GM23338 (cell line): Measurements from ENCODE around the gene SSH2. TPM values are rescaled to one million over a fixed set of nuclear protein-coding genes. Genes with fewer than 3 reads are reported as not detected.

Experiments used
- ATAC-seq: fragments of 200-7000 bp; cut with Tn5 transposase; 3 replicates; pipeline ENCODE4 v1.9.1; 2020
- DNase-seq: peaks from one replicate; pipeline ENCODE4 v3.0.0-alpha.2; 2015; ENCODE audit warnings: low spot score
- H2AFZ ChIP-seq: fragments of 200-600 bp; sonication (generic); 2 replicates; pipeline ENCODE4 v1.8.0; 2016; ENCODE audit warnings: antibody characterized with exemption, mild to moderate bottlenecking, moderate library complexity
- H3F3A ChIP-seq: fragments of 200-600 bp; sonication (generic); replicated peaks from 2 replicates; pipeline ENCODE4 v1.8.0; 2017; ENCODE audit warnings: antibody characterized with exemption, mixed run types, low read depth
- H3K27ac ChIP-seq: fragments of 200-600 bp; sonication (generic); 2 replicates; pipeline ENCODE4 v1.6.1; 2016; ENCODE audit warnings: low read depth
- H3K27me3 ChIP-seq: fragments of 200-600 bp; sonication (generic); 2 replicates; pipeline ENCODE4 v1.8.0; 2016; ENCODE audit warnings: mild to moderate bottlenecking, mixed run types, moderate library complexity; ENCODE audit not compliant: insufficient read depth
- H3K36me3 ChIP-seq: fragments of 200-600 bp; sonication (generic); 2 replicates; pipeline ENCODE4 v1.8.0; 2016; ENCODE audit warnings: mild to moderate bottlenecking; ENCODE audit not compliant: insufficient read depth
- H3K4me1 ChIP-seq: fragments of 200-600 bp; sonication (generic); 2 replicates; pipeline ENCODE4 v1.8.0; 2016; ENCODE audit warnings: mild to moderate bottlenecking, moderate library complexity; ENCODE audit not compliant: insufficient read depth
- H3K4me2 ChIP-seq: fragments of 200-600 bp; sonication (generic); 2 replicates; pipeline ENCODE4 v1.7.1; 2017; ENCODE audit warnings: mixed run types
- H3K4me3 ChIP-seq: fragments of 200-600 bp; sonication (generic); 2 replicates; pipeline ENCODE4 v1.6.1; 2016; ENCODE audit warnings: mixed run types
- H3K79me2 ChIP-seq: fragments of 200-600 bp; sonication (generic); replicated peaks from 2 replicates; pipeline ENCODE4 v1.8.0; 2017; ENCODE audit warnings: mild to moderate bottlenecking; ENCODE audit not compliant: insufficient read depth
- H3K9me2 ChIP-seq: fragments of 200-600 bp; sonication (generic); 2 replicates; pipeline ENCODE4 v1.8.0; 2017; ENCODE audit not compliant: insufficient read depth
- H4K20me1 ChIP-seq: fragments of 200-600 bp; sonication (generic); replicated peaks from 2 replicates; pipeline ENCODE4 v1.8.0; 2017; ENCODE audit warnings: mild to moderate bottlenecking; ENCODE audit not compliant: insufficient read depth
- H3K27ac Mint-ChIP-seq: 2 replicates; pipeline ENCODE4 v1.8.0; 2020; ENCODE audit warnings: inconsistent platforms, mild to moderate bottlenecking, moderate library complexity, mixed read lengths
- H3K27me3 Mint-ChIP-seq: 3 replicates; pipeline ENCODE4 v1.8.0; 2022; ENCODE audit warnings: low read depth, mild to moderate bottlenecking, moderate library complexity, mixed read lengths, inconsistent platforms; ENCODE audit not compliant: insufficient read depth, poor library complexity
- H3K36me3 Mint-ChIP-seq: 3 replicates; pipeline ENCODE4 v1.8.0; 2021; ENCODE audit warnings: low read depth, mild to moderate bottlenecking, inconsistent platforms, moderate library complexity, mixed read lengths
- H3K4me1 Mint-ChIP-seq: 3 replicates; pipeline ENCODE4 v1.8.0; 2020; ENCODE audit warnings: mild to moderate bottlenecking, inconsistent platforms, mixed read lengths
- H3K4me3 Mint-ChIP-seq: 3 replicates; pipeline ENCODE4 v1.8.0; 2021; ENCODE audit warnings: moderate library complexity, mild to moderate bottlenecking, inconsistent platforms, mixed read lengths
- H3K9me3 Mint-ChIP-seq: 3 replicates; pipeline ENCODE4 v1.8.0; 2020; ENCODE audit warnings: moderate library complexity, mild to moderate bottlenecking, inconsistent platforms, mixed read lengths
- CREB1 ChIP-seq: fragments of 250-450 bp; sonication (Bioruptor Pico); IDR thresholded peaks from 2 replicates; pipeline ENCODE4 v1.5.0; 2020; ENCODE audit warnings: low read depth, mild to moderate bottlenecking, moderate library complexity
- EZH2 ChIP-seq: fragments of 200-600 bp; sonication (generic); IDR thresholded peaks from one replicate; pipeline ENCODE4 v1.8.0; 2017; ENCODE audit warnings: antibody characterized with exemption, mild to moderate bottlenecking, low read depth; ENCODE audit not compliant: unreplicated experiment
- EZH2phosphoT487 ChIP-seq: fragments of 200-600 bp; sonication (generic); IDR thresholded peaks from one replicate; pipeline ENCODE4 v1.8.1; 2018; ENCODE audit warnings: antibody characterized with exemption; ENCODE audit not compliant: unreplicated experiment
- JUNB ChIP-seq: IDR thresholded peaks from one replicate; pipeline ENCODE4 v1.6.1; 2016; ENCODE audit warnings: antibody characterized with exemption; ENCODE audit not compliant: unreplicated experiment
- NANOG ChIP-seq: IDR thresholded peaks from 2 replicates; pipeline ENCODE4 v1.6.1; 2016; ENCODE audit warnings: antibody characterized with exemption, borderline replicate concordance
- POLR2AphosphoS5 ChIP-seq: IDR thresholded peaks from 2 replicates; pipeline ENCODE4 v1.6.1; 2016; ENCODE audit warnings: antibody characterized with exemption, low read depth
- STAT1 ChIP-seq: IDR thresholded peaks from one replicate; pipeline ENCODE4 v1.6.1; 2016; ENCODE audit warnings: antibody characterized with exemption; ENCODE audit not compliant: unreplicated experiment
- ZNF114 ChIP-seq: fragments of 250-450 bp; sonication (Bioruptor Pico); IDR thresholded peaks from 2 replicates; pipeline ENCODE4 v1.5.0; 2020; ENCODE audit warnings: mild to moderate bottlenecking, moderate library complexity
- ZNF331 ChIP-seq: fragments of 250-450 bp; sonication (Bioruptor Pico); IDR thresholded peaks from 2 replicates; pipeline ENCODE4 v1.5.0; 2020; ENCODE audit warnings: low read depth, mild to moderate bottlenecking, moderate library complexity
- polyA plus RNA-seq: library from polyadenylated mRNA; unstranded; fragments of >200 nt; fragmentation: Nextera tagmentation; extraction: Ambion mirVana; gene quantifications from 2 replicates; pipeline ENCODE4 v1.2.1, GENCODE V29; 2016
- total RNA-seq: library from RNA; depleted of rRNA; stranded (reverse); fragments of >200 nt; shearing (Covaris generic); gene quantifications from 2 replicates; pipeline ENCODE4 v1.2.3, GENCODE V29; 2014
- TF ChIP-seq, protein P1 (sequence below): IDR thresholded peaks from 2 replicates; pipeline ENCODE4 v1.6.1; 2016; ENCODE audit warnings: antibody characterized with exemption
- TF ChIP-seq, protein P2 (sequence below): fragments of 250-450 bp; sonication (Bioruptor Pico); IDR thresholded peaks from 2 replicates; pipeline ENCODE4 v1.5.0; 2020; ENCODE audit warnings: mild to moderate bottlenecking, moderate library complexity
- TF ChIP-seq, protein P3 (sequence below): IDR thresholded peaks from one replicate; pipeline ENCODE4 v1.6.1; 2018; ENCODE audit warnings: antibody characterized with exemption; ENCODE audit not compliant: unreplicated experiment
- TF ChIP-seq, protein P4 (sequence below), 2 experiments: fragments of 200-600 bp in 1 of 2; sonication (generic) in 1 of 2; conservative IDR thresholded peaks; 2 replicates each; pipeline versions ENCODE4 v1.5.1 to v1.6.1; 2016 to 2017; ENCODE audit warnings: antibody characterized with exemption in 2 of 2, low read depth in 2 of 2, mild to moderate bottlenecking in 2 of 2, moderate library complexity in 1 of 2

The SSH2 gene
- total and polyA plus RNA-seq, 2 experiments from 2014 or later, result 9.9 to 12.1 TPM

DNA sequence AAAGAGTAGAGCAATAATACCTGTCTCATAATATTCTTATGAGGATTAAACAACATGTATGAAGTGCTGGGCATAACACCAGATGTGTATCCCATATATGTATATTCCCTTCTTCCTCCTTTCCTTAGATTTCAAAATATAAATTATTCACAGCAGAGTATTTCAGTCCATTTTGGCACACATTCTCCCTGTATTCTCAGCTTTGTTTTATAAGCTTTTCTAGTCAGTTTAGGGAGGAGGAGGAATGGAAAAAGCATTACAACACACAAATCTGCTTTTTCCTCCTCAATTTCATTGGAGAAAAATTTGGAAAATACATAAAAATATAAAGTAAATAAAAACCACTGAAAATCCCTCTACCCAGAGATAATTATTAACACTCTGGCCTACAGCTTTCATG lies 260.8 kb downstream of the SSH2 start:
- Mint-ChIP-seq H3K4me3 (no peak overlapping the region), H3K4me1 (peaks cover 7% of the 10 kb centered on the region), H3K36me3 (peaks cover 7% of the 10 kb centered on the region; the same call in 2 of the 3 replicates), H3K27ac (no peak overlapping the region), H3K9me3 (no peaks in the 10 kb centered on the region), H3K27me3 (peaks cover 2% of the 10 kb centered on the region)
- Histone ChIP-seq H2AFZ (no peak overlapping the region), H3K4me1 (no peaks in the 10 kb centered on the region), H3K36me3 (no peaks in the 10 kb centered on the region), H3K4me2 (no peak overlapping the region), H3K4me3 (no peak overlapping the region), H3F3A (no peaks in the 10 kb centered on the region), H3K9me2 (no peaks in the 10 kb centered on the region), H4K20me1 (no peaks in the 10 kb centered on the region), H3K79me2 (no peaks in the 10 kb centered on the region), H3K27me3 (no peaks in the 10 kb centered on the region), H3K27ac (no peak overlapping the region)
- TF ChIP-seq, protein P1, sequence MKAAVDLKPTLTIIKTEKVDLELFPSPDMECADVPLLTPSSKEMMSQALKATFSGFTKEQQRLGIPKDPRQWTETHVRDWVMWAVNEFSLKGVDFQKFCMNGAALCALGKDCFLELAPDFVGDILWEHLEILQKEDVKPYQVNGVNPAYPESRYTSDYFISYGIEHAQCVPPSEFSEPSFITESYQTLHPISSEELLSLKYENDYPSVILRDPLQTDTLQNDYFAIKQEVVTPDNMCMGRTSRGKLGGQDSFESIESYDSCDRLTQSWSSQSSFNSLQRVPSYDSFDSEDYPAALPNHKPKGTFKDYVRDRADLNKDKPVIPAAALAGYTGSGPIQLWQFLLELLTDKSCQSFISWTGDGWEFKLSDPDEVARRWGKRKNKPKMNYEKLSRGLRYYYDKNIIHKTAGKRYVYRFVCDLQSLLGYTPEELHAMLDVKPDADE, result no peak
- TF ChIP-seq JUNB, result no peak
- no peak for TF ChIP-seq EZH2
- TF ChIP-seq ZNF331 (CRISPR knock-in tag), result no peak
- no peak for TF ChIP-seq EZH2phosphoT487
- TF ChIP-seq, protein P2, sequence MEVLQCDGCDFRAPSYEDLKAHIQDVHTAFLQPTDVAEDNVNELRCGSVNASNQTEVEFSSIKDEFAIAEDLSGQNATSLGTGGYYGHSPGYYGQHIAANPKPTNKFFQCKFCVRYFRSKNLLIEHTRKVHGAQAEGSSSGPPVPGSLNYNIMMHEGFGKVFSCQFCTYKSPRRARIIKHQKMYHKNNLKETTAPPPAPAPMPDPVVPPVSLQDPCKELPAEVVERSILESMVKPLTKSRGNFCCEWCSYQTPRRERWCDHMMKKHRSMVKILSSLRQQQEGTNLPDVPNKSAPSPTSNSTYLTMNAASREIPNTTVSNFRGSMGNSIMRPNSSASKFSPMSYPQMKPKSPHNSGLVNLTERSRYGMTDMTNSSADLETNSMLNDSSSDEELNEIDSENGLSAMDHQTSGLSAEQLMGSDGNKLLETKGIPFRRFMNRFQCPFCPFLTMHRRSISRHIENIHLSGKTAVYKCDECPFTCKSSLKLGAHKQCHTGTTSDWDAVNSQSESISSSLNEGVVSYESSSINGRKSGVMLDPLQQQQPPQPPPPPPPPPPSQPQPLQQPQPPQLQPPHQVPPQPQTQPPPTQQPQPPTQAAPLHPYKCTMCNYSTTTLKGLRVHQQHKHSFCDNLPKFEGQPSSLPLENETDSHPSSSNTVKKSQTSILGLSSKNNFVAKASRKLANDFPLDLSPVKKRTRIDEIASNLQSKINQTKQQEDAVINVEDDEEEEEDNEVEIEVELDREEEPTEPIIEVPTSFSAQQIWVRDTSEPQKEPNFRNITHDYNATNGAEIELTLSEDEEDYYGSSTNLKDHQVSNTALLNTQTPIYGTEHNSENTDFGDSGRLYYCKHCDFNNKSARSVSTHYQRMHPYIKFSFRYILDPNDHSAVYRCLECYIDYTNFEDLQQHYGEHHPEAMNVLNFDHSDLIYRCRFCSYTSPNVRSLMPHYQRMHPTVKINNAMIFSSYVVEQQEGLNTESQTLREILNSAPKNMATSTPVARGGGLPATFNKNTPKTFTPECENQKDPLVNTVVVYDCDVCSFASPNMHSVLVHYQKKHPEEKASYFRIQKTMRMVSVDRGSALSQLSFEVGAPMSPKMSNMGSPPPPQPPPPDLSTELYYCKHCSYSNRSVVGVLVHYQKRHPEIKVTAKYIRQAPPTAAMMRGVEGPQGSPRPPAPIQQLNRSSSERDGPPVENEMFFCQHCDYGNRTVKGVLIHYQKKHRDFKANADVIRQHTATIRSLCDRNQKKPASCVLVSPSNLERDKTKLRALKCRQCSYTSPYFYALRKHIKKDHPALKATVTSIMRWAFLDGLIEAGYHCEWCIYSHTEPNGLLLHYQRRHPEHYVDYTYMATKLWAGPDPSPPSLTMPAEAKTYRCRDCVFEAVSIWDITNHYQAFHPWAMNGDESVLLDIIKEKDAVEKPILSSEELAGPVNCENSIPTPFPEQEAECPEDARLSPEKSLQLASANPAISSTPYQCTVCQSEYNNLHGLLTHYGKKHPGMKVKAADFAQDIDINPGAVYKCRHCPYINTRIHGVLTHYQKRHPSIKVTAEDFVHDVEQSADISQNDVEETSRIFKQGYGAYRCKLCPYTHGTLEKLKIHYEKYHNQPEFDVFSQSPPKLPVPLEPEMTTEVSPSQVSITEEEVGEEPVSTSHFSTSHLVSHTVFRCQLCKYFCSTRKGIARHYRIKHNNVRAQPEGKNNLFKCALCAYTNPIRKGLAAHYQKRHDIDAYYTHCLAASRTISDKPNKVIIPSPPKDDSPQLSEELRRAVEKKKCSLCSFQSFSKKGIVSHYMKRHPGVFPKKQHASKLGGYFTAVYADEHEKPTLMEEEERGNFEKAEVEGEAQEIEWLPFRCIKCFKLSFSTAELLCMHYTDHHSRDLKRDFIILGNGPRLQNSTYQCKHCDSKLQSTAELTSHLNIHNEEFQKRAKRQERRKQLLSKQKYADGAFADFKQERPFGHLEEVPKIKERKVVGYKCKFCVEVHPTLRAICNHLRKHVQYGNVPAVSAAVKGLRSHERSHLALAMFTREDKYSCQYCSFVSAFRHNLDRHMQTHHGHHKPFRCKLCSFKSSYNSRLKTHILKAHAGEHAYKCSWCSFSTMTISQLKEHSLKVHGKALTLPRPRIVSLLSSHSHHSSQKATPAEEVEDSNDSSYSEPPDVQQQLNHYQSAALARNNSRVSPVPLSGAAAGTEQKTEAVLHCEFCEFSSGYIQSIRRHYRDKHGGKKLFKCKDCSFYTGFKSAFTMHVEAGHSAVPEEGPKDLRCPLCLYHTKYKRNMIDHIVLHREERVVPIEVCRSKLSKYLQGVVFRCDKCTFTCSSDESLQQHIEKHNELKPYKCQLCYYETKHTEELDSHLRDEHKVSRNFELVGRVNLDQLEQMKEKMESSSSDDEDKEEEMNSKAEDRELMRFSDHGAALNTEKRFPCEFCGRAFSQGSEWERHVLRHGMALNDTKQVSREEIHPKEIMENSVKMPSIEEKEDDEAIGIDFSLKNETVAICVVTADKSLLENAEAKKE (CRISPR knock-in tag), result no peak
- TF ChIP-seq, protein P3, sequence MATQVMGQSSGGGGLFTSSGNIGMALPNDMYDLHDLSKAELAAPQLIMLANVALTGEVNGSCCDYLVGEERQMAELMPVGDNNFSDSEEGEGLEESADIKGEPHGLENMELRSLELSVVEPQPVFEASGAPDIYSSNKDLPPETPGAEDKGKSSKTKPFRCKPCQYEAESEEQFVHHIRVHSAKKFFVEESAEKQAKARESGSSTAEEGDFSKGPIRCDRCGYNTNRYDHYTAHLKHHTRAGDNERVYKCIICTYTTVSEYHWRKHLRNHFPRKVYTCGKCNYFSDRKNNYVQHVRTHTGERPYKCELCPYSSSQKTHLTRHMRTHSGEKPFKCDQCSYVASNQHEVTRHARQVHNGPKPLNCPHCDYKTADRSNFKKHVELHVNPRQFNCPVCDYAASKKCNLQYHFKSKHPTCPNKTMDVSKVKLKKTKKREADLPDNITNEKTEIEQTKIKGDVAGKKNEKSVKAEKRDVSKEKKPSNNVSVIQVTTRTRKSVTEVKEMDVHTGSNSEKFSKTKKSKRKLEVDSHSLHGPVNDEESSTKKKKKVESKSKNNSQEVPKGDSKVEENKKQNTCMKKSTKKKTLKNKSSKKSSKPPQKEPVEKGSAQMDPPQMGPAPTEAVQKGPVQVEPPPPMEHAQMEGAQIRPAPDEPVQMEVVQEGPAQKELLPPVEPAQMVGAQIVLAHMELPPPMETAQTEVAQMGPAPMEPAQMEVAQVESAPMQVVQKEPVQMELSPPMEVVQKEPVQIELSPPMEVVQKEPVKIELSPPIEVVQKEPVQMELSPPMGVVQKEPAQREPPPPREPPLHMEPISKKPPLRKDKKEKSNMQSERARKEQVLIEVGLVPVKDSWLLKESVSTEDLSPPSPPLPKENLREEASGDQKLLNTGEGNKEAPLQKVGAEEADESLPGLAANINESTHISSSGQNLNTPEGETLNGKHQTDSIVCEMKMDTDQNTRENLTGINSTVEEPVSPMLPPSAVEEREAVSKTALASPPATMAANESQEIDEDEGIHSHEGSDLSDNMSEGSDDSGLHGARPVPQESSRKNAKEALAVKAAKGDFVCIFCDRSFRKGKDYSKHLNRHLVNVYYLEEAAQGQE, result no peak
- TF ChIP-seq CREB1 (CRISPR knock-in tag), result no peak
- TF ChIP-seq ZNF114 (CRISPR knock-in tag), result no peak
- TF ChIP-seq STAT1, result no peak
- TF ChIP-seq NANOG, result no peak
- no peak for TF ChIP-seq POLR2AphosphoS5
- TF ChIP-seq, protein P4, sequence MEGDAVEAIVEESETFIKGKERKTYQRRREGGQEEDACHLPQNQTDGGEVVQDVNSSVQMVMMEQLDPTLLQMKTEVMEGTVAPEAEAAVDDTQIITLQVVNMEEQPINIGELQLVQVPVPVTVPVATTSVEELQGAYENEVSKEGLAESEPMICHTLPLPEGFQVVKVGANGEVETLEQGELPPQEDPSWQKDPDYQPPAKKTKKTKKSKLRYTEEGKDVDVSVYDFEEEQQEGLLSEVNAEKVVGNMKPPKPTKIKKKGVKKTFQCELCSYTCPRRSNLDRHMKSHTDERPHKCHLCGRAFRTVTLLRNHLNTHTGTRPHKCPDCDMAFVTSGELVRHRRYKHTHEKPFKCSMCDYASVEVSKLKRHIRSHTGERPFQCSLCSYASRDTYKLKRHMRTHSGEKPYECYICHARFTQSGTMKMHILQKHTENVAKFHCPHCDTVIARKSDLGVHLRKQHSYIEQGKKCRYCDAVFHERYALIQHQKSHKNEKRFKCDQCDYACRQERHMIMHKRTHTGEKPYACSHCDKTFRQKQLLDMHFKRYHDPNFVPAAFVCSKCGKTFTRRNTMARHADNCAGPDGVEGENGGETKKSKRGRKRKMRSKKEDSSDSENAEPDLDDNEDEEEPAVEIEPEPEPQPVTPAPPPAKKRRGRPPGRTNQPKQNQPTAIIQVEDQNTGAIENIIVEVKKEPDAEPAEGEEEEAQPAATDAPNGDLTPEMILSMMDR (conservative IDR thresholded peaks at IDR 0.05; ENCODE audit: low read depth in 2 of 2), result no peak
- ATAC-seq (no peak), DNase-seq (no peak)
